Ramos (cell line): ENCODE measurements around the gene ATP2C1.

Experiments
- in situ Hi-C: fragments of 300-500 bp; cut with MboI; formaldehyde crosslinking; loops from one replicate; pipeline ENCODE4 v1.14.3; 2022; ENCODE audit warnings: low sequenced_read_pairs; ENCODE audit not compliant: unreplicated experiment

The ATP2C1 gene

DNA sequence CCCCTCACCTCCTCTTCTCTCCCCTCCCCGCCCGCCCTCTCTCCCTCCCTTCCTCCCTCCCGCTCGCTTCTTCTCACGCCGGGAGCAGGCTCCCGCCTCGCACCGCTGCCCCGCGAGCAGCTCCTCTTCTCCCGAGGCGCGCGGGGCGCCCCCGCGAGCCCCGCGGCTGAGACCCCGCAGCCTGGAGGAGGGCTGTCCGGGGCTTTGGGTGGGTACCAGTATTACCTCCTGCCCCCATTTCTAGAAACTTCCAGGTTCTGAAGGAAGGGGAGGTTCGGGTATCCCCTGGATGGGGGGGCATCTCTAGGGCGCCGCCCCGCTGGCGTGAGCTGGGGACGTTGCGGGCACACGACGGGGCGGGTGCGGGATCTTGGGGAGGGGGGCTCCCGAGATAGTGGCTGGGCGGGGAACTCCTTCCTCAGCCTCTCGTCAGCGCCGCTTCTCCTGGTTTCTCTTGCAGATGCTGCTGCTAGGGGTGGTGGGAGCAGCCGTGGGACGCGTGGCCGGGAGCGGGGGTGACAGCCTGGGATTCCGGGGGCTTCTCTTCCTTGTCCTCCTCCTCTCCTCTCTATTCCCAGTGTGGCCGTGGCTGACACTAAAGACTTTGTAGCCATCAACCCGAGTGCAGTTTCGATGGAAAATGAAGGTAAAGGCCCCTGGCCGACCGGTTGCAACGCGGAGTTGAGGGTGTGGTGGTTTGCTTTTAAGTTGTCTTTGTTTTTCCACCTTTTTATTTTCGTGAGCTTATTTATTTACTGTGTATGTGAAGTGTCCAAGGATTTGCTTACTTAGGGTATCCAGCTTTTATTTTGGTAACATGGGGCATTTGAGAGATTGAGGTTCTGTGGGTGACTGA is 474 bp downstream of the ATP2C1 start:
- in situ Hi-C loops = no loop called here

DNA sequence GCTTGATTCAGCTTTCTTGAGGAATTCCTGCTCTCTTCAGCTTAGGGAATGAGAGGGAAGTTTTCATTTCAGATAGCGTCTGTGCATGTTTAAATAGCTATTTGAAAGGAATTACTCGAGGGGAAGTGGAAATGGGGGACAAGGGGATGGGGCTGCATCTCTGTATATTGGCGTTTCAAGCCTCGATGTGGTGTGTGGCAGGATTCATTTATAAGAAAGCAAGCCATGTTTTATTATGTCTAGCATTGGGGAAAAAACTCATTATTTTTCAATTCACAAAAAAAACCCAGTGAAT is 1.0 kb downstream of the ATP2C1 start:
- in situ Hi-C loops = no loop called here

DNA sequence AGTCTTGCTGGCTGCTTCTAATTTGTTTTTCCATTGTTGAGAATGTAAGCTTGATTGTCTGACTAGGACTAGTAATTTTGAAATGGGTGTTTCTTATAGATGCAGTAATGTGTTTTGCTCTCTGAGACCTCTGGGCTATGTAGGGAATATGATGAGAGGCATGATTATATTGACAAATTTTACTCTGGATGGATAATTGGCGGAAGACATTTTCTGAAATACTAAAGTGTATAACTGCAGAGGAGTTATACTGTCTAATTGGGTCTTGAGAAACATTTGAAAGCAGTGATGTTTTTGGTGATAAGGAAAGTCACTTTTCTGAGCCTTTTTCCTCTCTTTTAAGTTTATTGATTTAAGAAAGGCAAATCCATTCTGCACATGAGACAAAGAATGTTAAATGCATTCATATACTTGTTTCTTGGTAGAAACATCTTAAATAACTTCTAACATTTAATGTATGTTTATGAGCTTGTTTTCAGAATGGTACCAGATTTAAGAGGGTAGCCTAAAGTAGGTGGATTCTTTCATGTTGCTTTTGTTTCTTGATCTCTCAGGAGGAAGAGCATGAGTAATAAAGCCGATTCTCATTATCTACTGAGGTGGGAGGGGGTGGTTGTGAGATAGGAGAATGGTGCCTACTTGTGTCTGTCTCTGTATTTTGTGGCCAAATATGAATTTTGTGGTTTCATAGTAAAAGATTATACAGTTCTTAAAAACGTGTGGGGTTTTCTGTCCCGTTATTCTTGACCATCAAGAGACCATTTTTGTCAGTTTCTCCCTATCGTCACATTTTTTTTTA is 2.0 kb downstream of the ATP2C1 start:
- in situ Hi-C loops = no loop called here

DNA sequence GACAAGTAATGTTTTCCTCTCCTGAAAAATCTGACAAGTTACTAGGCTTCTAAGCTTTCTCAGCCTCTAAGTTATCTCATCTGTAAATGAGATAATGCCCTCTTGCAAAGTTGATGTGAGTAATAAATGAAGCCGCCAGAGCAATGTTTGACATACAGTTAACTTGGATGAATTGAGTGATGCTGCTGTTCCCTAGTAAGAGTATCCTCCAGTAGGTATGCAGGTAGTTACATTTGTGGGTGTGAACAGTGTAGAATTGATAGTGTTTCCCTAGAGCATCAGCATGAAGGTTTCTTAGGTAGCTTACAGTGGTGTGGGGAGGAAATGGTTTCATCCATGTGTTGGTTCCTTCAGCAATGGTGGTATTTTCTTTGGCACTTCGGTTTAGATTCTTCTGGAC is 3.4 kb downstream of the ATP2C1 start:
- in situ Hi-C loops = no loop called here

DNA sequence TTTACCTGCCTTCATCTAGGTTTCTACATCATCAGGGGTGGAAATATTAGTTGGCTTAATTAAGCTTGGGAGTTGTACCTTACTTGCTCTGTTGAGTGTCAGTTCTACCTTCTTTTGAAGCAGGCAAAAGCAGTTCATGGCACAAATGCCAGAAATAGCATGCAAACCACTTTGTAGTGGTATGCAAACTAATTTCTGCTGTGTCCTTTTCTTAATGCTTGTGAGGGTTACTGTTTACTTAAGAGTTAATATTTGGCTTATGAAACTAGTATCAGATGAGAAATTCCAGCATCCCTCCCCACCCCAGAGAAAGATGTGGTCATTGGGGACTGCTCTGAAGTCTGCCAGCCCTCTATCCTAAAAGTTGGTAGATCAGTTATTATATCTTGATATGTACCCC is 7.1 kb downstream of the ATP2C1 start:
- in situ Hi-C loops = no loop called here

DNA sequence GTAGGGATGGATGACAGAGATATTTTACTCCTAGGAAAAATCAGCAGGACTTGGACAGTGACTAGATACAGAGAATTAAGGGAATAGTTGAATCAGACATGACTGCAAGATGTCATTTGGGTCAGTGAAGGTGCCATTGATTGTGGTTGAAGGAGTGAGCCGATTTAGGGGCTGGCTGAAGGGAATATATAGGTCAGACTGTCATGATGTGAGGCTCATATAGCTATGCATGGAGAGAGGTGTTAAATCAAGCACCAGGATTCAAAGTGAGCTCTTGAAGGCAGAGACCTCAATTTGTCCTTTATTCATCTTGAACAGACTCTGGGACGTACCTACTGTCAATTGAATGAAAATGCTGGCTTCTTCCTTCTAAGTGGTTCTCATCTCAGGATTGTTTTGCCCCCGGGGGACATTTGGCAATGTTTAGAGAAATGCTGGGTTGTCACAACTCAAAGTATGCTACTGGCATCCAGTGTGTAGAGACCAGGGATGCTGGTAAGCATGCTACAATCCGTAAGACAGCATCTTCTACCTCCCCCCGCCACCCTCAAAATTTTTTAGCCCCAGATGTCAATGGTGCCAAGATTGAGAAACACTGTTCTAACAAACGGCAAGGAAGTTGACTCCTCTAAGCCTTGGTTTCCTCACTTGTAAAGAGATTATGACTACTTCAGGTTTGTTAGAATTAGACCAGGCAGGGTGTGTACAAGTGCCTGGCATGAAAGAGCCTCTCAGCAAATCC is 7.8 kb downstream of the ATP2C1 start:
- in situ Hi-C loops = no loop called here

DNA sequence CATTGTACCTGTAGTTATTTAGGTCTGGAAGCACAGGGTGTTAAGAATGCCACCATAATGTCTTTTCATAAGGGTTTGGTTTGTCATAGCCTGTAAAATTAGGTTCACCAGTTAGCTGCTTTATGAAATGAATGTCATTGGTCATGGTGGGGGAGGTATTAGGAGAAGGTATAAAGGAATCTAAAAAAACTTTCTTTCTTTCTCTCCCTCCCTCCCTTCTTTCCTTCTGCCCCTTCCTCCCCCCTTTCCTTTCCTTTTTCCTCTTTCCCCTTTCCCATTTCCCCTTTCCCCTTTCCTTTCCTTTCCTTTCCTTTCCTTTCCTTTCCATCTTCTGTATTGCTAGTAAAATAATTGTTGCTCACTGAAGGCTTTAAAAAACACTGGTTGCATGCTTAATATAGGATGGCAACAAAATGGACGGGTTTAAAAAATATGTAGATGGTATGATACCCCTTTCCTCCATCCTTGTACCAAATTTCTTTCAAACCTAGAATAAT is 9.6 kb downstream of the ATP2C1 start:
- in situ Hi-C loops = no loop called here

DNA sequence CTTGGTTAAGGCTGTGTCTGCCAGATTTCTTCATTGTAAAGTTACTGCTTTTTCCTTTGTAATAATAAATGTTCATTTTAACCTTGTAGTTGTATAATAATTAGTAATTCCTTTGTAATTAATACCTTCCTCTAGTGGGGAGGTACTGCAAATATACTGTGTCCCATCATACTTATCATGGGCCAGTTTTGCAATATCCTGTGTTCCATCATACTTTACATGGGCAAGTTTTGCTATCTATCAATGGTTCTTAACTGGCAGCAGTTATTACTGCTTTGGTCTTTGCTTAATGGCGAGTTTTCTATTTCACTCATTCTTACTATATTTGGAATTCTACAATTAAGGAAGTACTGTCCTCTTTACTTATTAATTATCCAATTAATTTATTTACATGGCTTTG is 10.6 kb downstream of the ATP2C1 start:
- in situ Hi-C loops = no loop called here

DNA sequence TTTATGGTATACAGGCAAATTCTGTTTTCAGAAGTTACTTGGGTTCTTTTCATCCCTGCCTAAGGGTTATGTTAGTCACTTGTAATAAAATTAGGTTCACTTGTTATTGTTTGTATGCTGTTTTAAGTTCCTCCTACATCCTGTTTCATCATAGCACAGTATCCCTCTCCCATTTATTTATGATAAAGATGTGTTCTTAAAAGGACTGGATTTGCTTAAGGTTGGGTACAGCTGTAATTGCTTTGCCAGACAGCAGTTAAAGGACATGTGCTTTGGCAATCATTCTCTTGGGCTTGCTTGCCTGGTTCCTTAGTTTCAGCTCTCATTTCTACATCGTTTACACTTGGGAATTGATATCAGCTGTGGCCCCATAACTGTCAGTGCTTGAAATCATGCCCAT is 11.7 kb downstream of the ATP2C1 start:
- in situ Hi-C loops = no loop called here

DNA sequence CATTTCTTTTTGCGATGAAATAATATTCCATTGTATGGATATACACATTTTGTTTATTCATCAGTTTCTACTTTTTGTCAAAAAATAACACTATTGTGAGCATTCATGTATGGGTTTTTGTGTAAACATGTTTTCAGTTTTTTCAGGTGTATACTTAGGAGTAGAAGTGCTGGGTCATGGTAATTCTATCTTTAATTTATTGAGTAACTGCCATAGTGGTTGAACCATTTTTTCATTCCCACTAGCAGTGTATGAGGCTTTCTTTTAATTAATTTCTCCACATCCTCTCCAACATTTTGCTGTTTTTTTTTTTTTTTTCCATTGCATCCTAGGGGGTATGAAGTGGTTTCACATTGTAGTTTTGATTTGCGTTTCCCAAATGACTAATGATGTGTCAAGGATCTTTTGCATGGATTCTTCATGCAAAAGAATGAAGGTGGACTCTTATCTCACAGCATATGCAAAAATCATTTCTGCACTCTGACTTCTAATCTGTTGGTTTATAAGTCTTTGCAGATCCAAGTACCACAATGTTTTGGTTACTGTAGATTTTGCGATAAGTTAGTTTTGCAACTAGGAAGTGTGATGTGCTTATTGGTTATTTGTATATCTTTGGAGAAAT is 12.6 kb downstream of the ATP2C1 start:
- in situ Hi-C loops = no loop called here

DNA sequence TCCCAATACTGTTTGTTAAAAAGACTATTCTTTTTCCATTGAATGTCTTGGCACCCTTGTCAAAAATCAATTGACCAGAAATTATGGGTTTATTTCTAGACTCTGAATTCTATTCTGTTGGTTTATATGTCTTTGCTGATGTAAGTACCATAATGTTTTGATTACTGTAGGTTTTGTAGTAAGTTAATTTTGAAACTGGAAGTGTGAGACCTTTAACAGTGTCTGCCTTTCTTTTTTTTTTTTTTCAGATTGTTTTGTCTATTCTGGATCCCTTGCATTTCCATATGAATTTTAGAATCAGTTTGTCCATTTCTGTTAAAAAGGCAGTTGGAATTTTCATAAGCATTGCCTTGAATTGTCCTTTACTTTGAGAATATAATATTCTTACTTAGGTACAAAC is 13.6 kb downstream of the ATP2C1 start:
- in situ Hi-C loops = no loop called here

DNA sequence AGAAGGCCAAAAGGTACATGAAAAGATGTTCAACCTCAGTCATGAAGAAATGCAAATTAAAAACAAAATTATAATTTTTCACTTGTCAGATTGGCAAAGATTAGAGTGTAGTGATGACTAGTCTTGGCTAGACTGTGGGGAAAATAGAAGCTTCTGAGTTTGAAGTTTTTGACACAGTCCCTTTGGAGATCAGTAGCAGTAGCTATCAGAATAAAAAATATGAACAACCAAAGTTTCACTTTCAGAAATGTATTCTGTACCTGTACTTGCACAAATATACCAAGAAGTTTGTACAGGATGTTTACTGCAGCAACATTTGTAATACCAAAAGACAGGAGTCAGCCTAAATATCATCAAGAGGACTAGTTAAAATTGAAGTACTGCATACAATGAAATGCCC is 14.1 kb downstream of the ATP2C1 start:
- in situ Hi-C loops = no loop called here

DNA sequence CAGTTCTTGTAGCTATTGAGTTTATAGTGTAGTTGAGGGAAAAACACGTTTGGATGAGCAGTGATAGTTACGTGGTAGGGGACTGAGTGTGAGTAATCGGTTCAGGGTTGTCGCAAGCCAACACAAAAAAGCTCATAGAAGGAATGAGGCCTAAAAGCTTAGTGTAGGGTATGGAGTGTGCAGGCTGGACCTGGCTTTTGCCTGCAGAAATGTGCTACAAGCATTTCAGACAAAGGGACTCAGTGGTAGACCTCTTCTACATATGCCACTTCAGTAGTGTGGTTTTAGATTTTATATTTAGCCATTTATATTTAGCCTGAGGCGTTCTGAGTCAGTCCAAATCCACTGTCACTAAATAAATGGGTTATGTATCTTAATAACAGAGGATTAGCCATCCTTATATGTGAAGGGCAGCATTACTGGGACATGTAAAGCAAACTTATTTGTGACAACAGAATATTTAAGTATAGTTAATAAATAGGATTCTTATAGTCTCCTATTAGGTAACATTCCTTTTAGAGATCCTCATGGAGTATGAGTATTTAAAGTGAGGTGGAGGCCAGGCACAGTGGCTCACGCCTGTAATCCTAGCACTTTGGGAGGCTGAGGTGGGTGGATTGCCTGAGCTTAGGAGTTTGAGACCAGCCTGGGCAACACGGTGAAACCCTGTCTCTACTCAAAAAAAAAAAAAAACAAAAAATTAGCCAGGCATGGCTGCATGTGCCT is 21.8 kb downstream of the ATP2C1 start:
- in situ Hi-C loops = no loop called here

DNA sequence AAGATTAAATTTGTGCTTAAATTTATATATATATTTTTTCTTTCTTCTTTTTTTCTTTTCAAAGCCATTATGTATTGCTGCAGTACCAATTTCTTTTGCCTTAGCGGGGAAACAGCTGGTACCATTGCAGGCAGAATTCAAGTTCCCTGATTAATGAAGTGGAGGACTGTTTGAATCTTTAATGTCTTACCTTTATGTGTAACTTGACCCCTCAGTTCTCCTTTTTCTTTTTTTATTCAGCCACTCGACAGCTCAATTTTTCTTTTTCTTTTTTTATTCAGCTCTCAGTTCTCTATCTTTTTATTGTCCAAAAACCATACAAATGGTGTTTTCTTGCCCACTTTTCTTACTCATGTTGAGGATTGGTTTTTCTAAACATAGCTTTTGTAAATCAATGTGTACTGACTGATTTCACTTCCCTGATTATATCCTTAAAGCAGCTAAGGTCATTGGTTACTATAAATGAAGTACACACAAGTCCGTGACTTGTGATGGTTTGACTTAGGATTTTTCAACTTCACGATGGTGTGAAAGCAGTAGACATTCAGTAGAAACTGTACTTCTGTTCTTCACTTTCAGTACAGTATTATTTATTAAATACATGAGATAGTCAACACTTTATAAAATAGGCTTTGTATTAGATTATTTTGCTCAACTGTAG is 22.8 kb downstream of the ATP2C1 start:
- in situ Hi-C loops = no loop called here

DNA sequence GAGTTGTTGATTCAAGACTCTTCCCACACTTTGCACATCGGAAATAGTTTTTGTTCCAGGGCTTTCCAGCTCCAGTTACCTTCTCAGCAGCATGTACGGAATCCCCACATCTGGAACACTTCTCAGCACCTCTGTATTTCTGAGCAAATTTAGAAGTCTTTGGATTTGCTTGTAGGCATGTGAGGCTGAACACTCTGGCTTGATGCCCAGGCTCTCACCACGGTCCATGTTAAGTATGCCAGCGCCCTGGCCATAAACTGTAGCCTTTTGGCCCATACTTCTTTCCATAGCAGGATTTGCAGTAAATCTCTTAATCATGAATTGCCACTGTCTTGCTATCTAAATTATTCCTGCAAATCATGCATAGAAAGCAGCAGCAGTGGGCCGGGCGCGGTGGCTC is 24.4 kb downstream of the ATP2C1 start:
- in situ Hi-C loops = no loop called here

DNA sequence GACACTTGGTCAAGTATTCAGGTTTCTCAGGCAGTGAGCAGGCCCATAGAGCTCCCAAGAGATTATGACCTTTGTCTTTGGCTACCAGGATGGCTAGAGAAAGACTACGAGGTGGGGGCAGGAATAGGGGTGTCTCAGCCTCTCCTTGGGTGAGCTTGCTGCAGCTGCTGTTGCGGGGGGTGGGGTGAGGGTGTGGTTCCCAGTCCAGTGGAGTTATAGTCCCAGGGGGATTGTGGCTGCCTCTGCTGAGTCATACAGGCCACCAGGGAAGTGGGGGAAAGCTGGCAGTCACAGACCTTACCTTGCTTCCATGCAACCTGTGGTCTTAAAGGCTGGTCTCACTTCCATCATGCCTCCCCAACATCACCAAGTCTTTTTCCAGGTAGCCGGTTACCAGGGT is 31.7 kb downstream of the ATP2C1 start:
- in situ Hi-C loops = no loop called here

DNA sequence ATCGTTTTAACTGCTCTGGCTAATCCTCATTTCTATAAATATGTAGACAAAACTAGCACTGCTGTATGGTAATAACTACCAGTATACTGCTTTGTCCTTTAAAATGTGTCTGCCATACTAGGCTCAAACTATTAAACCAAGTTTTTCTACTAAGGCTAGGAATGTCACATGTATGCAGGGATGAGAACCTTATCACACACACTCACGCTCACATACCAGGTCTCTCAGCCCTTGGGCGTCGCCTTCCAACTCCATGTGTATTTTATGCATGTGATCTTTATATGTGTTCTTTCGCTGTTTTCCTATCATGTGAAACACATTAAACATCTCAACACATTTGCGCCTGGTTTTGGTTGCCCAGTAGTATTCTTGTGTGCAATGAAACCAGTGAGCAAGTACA is 32.6 kb downstream of the ATP2C1 start:
- in situ Hi-C loops = no loop called here

DNA sequence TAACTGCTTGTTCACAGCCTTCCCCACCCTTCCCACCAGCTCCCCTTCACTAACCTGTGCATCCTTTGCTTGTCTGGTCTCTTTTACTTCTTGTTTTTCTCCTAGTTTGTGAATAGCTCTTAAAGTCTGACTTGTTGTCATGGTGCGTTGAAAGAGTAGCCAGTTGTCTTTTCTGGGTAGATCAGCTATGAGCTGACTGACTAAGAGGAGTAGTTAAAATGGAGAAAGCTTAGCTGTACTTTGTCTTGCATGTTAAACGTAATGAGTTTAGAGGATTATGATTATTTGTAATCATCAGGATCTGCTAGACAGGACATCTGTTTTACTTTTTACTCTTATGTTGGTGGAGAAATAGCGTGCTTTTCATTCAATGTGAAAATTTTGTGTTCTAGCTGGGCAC is 35.9 kb downstream of the ATP2C1 start:
- in situ Hi-C loops = no loop called here

DNA sequence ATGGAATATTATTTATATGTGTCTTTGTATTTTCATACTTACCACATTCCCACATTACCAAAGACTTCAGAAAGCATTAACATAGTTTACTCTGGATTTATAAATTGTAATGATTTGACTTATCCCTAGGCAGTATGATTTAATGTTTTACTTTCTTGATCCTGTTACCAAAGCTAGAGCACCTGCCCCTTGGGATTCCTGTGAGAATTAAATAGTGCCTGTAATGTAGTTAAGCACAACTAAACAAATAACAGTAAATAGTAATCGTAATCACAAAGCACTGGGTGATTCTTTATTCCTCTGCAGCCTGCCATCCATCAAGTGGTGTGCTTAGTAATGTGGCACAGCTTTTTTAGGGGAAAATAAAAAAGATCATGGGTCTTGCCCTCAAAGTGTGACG is 39.1 kb downstream of the ATP2C1 start:
- in situ Hi-C loops = no loop called here
